ENCODE data around the gene DBF4B.

DNA sequence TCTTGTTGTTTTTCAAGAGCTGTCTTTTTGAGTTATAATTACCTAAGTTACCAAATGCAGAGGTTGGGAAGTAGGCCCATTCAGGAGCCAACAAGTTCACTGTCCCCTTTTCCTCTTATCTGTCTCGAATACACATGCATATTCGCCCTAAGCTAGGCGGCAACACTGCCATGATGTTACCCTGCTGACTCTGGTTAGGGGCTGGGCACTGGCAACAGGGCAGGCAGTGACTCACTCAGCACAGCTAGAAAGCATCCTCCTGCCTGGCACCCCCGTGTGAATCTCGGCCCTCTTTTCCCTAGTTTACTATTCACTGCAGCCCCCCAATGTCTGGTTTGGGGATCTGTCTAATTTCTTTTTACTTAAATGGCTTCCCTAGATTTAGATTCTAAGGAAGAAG is 13.8 kb downstream of the DBF4B start:
- no peak for TF ChIP-seq FOXA1 (IDR thresholded peaks at IDR 0.05)
- no peak for TF ChIP-seq FOXK2 (IDR thresholded peaks at IDR 0.05)
- no peak for TF ChIP-seq ARNT (IDR thresholded peaks at IDR 0.05)
- no peak for TF ChIP-seq SUZ12 (IDR thresholded peaks at IDR 0.05)
- TF ChIP-seq BHLHE40 (IDR thresholded peaks at IDR 0.05; ENCODE audit: borderline replicate concordance), result no peak
- TF ChIP-seq, protein P1, sequence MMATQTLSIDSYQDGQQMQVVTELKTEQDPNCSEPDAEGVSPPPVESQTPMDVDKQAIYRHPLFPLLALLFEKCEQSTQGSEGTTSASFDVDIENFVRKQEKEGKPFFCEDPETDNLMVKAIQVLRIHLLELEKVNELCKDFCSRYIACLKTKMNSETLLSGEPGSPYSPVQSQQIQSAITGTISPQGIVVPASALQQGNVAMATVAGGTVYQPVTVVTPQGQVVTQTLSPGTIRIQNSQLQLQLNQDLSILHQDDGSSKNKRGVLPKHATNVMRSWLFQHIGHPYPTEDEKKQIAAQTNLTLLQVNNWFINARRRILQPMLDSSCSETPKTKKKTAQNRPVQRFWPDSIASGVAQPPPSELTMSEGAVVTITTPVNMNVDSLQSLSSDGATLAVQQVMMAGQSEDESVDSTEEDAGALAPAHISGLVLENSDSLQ (IDR thresholded peaks at IDR 0.05), result no peak
- no peak for TF ChIP-seq SP1 (IDR thresholded peaks at IDR 0.05)
- no peak for TF ChIP-seq ZNF384 (IDR thresholded peaks at IDR 0.05)
- TF ChIP-seq NFRKB (IDR thresholded peaks at IDR 0.05), result no peak
- TF ChIP-seq HDGF (IDR thresholded peaks at IDR 0.05; ENCODE audit: borderline replicate concordance), result no peak

All from HEK293T (cell line).